Hepatocyte (in vitro differentiated cells): ENCODE measurements around the gene RASA3.

ENCODE experiments used
- CTCF ChIP-seq: fragments of 200-600 bp; sonication (generic); IDR thresholded peaks from 2 replicates; pipeline ENCODE4 v1.5.1; 2016; ENCODE audit warnings: antibody characterized with exemption, mild to moderate bottlenecking; ENCODE audit not compliant: poor library complexity
- EZH2 ChIP-seq: fragments of 200-600 bp; sonication (generic); IDR thresholded peaks from 2 replicates; pipeline ENCODE4 v1.6.1; 2016; ENCODE audit warnings: antibody characterized with exemption, mild to moderate bottlenecking, borderline replicate concordance
- EZH2phosphoT487 ChIP-seq: fragments of 200-600 bp; sonication (generic); IDR thresholded peaks from one replicate; pipeline ENCODE4 v1.6.1; 2018; ENCODE audit warnings: antibody characterized with exemption, mild to moderate bottlenecking, low read depth, moderate library complexity; ENCODE audit not compliant: unreplicated experiment, severe bottlenecking

GRCh38 chr13:114016321-114017027, 115.9 kb downstream of the RASA3 start:
- TF ChIP-seq CTCF (no peak), EZH2 (no peak), EZH2phosphoT487 (no peak)
